Measurements from ENCODE around the gene NPFFR2. TPM values are rescaled to one million over a fixed set of nuclear protein-coding genes. Genes with fewer than 3 reads are reported as not detected.

NPFFR2 gene
- total RNA-seq (not detected), polyA plus RNA-seq (not detected)

GRCh38 chr4:72031868-72032608 lies at the start of gene NPFFR2:
TSS of gene NPFFR2 (plus strand) at chr4:72032000. CDS start at chr4:72128592, 96,592 bp downstream.
- POLR2A ChIA-PET (ENCODE audit: partially characterized antibody), result no interaction called here
- Mint-ChIP-seq H3K27ac (no peak within 1 kb of the TSS), H3K9me3 (peaks cover 0 to 1% (median 0%) of the 10 kb centered on the region in 8 donors), H3K4me3 (no peak within 1 kb of the TSS), H3K36me3 (no peaks in the 10 kb centered on the region), H3K27me3 (peaks cover 2 to 3% of the 10 kb centered on the region in 2 donors), H3K4me1 (no peaks in the 10 kb centered on the region)
- intact Hi-C loops (cut with micrococcal nuclease), result no loop called here
- no peak for DNase-seq
- peaks cover 4% of the 10 kb centered on the region for H3K27me3 ChIP-seq (ENCODE audit: insufficient read depth, low read length)
- no peak within 1 kb of the TSS for H3K27ac ChIP-seq (ENCODE audit: low read depth, low read length)
- H3K4me3 ChIP-seq (ENCODE audit: low read length in 2 of 2), result no peak within 1 kb of the TSS
- no peaks in the 10 kb centered on the region for H3K9me3 ChIP-seq (ENCODE audit: control insufficient read depth in 1 of 2, low read length in 2 of 2)
- H3K36me3 ChIP-seq (ENCODE audit: insufficient read depth, low read length), result no peaks in the 10 kb centered on the region
- no peaks in the 10 kb centered on the region for H3K4me1 ChIP-seq (ENCODE audit: insufficient read depth, low read length)
- CTCF ChIA-PET (ENCODE audit: partially characterized antibody), result no interaction called here

- no peaks in the 10 kb centered on the region for H3K36me3 ChIP-seq (ENCODE audit: insufficient read depth, low read length)
- H3K4me1 Mint-ChIP-seq, result no peaks in the 10 kb centered on the region
- H3K4me3 Mint-ChIP-seq, result no peak overlapping the region
- no peak for DNase-seq
- no peaks in the 10 kb centered on the region for H3K4me1 ChIP-seq (ENCODE audit: insufficient read depth, low read length)
- H3K9me3 Mint-ChIP-seq, result peaks cover 0 to 24% (median 15%) of the 10 kb centered on the region in 8 donors
- no peaks in the 10 kb centered on the region for H3K27me3 ChIP-seq (ENCODE audit: insufficient read depth, low read length)
- H3K27ac Mint-ChIP-seq, result no peak overlapping the region
- ChIA-PET POLR2A (ENCODE audit: partially characterized antibody) (no interaction called here), CTCF (ENCODE audit: partially characterized antibody) (no interaction called here)
- intact Hi-C loops (cut with micrococcal nuclease), result no loop called here
- no peaks in the 10 kb centered on the region for H3K27me3 Mint-ChIP-seq
- no peak overlapping the region for H3K27ac ChIP-seq (ENCODE audit: low read depth, low read length)
- H3K4me3 ChIP-seq (ENCODE audit: low read length in 2 of 2), result no peak overlapping the region
- peaks cover 0 to 2% of the 10 kb centered on the region in 2 donors for H3K36me3 Mint-ChIP-seq
- no peaks in the 10 kb centered on the region for H3K9me3 ChIP-seq (ENCODE audit: control insufficient read depth in 1 of 2, low read length in 2 of 2)
Observed at GRCh38 chr4:71992571-71993312, 39.1 kb upstream of the NPFFR2 start.

- H3K27ac Mint-ChIP-seq, result no peak overlapping the region
- peaks cover 0 to 34% (median 18%) of the 10 kb centered on the region in 8 donors for H3K9me3 Mint-ChIP-seq
- Histone ChIP-seq H3K27me3 (ENCODE audit: insufficient read depth, low read length) (no peaks in the 10 kb centered on the region), H3K4me1 (ENCODE audit: insufficient read depth, low read length) (no peaks in the 10 kb centered on the region), H3K27ac (ENCODE audit: low read depth, low read length) (no peak overlapping the region), H3K4me3 (ENCODE audit: low read length in 2 of 2) (no peak overlapping the region), H3K36me3 (ENCODE audit: insufficient read depth, low read length) (no peaks in the 10 kb centered on the region), H3K9me3 (ENCODE audit: control insufficient read depth in 1 of 2, low read length in 2 of 2) (no peaks in the 10 kb centered on the region)
- H3K27me3 Mint-ChIP-seq, result no peaks in the 10 kb centered on the region
- no peak for DNase-seq
- H3K4me1 Mint-ChIP-seq, result no peaks in the 10 kb centered on the region
- no peak overlapping the region for H3K4me3 Mint-ChIP-seq
- ChIA-PET CTCF (ENCODE audit: partially characterized antibody) (no interaction called here), POLR2A (ENCODE audit: partially characterized antibody) (no interaction called here)
- H3K36me3 Mint-ChIP-seq, result peaks cover 0 to 2% of the 10 kb centered on the region in 2 donors
- intact Hi-C loops (cut with micrococcal nuclease), result no loop called here
Observed at GRCh38 chr4:71994559-71994958, 37.2 kb upstream of the NPFFR2 start.

GRCh38 chr4:71995297-71995696 lies 36.5 kb upstream of the NPFFR2 start:
- Histone ChIP-seq H3K9me3 (ENCODE audit: control insufficient read depth in 1 of 2, low read length in 2 of 2) (no peaks in the 10 kb centered on the region), H3K27ac (ENCODE audit: low read depth, low read length) (no peak overlapping the region), H3K4me3 (ENCODE audit: low read length in 2 of 2) (no peak overlapping the region), H3K36me3 (ENCODE audit: insufficient read depth, low read length) (no peaks in the 10 kb centered on the region), H3K4me1 (ENCODE audit: insufficient read depth, low read length) (no peaks in the 10 kb centered on the region), H3K27me3 (ENCODE audit: insufficient read depth, low read length) (no peaks in the 10 kb centered on the region)
- DNase-seq, result no peak
- Mint-ChIP-seq H3K4me1 (no peaks in the 10 kb centered on the region), H3K27ac (no peak overlapping the region), H3K36me3 (peaks cover under 1 to 2% of the 10 kb centered on the region in 2 donors), H3K27me3 (no peaks in the 10 kb centered on the region), H3K9me3 (peaks cover 0 to 34% (median 18%) of the 10 kb centered on the region in 8 donors), H3K4me3 (no peak overlapping the region)
- CTCF ChIA-PET (ENCODE audit: partially characterized antibody), result no interaction called here
- intact Hi-C loops (cut with micrococcal nuclease), result no loop called here
- POLR2A ChIA-PET (ENCODE audit: partially characterized antibody), result no interaction called here

- Histone ChIP-seq H3K9me3 (ENCODE audit: control insufficient read depth in 1 of 2, low read length in 2 of 2) (no peaks in the 10 kb centered on the region), H3K4me3 (ENCODE audit: low read length in 2 of 2) (no peak overlapping the region), H3K4me1 (ENCODE audit: insufficient read depth, low read length) (no peaks in the 10 kb centered on the region), H3K36me3 (ENCODE audit: insufficient read depth, low read length) (no peaks in the 10 kb centered on the region), H3K27me3 (ENCODE audit: insufficient read depth, low read length) (no peaks in the 10 kb centered on the region), H3K27ac (ENCODE audit: low read depth, low read length) (no peak overlapping the region)
- Mint-ChIP-seq H3K36me3 (no peaks in the 10 kb centered on the region), H3K4me1 (no peaks in the 10 kb centered on the region), H3K4me3 (no peak overlapping the region), H3K9me3 (peaks cover 0 to 5% (median 2%) of the 10 kb centered on the region in 8 donors), H3K27me3 (no peaks in the 10 kb centered on the region), H3K27ac (no peak overlapping the region)
- CTCF ChIA-PET (ENCODE audit: partially characterized antibody), result no interaction called here
- intact Hi-C loops (cut with micrococcal nuclease), result no loop called here
- no peak for DNase-seq
- POLR2A ChIA-PET (ENCODE audit: partially characterized antibody), result no interaction called here
Observed at GRCh38 chr4:72006586-72006985, 25.2 kb upstream of the NPFFR2 start.

GRCh38 chr4:72011906-72012305 lies 19.9 kb upstream of the NPFFR2 start:
- POLR2A ChIA-PET (ENCODE audit: partially characterized antibody), result no interaction called here
- no peak overlapping the region for H3K27ac ChIP-seq (ENCODE audit: low read depth, low read length)
- DNase-seq, result no peak
- H3K4me3 ChIP-seq (ENCODE audit: low read length in 2 of 2), result no peak overlapping the region
- no peaks in the 10 kb centered on the region for H3K27me3 Mint-ChIP-seq
- peaks cover 0 to 4% (median 1%) of the 10 kb centered on the region in 8 donors for H3K9me3 Mint-ChIP-seq
- no peaks in the 10 kb centered on the region for H3K36me3 ChIP-seq (ENCODE audit: insufficient read depth, low read length)
- H3K4me1 Mint-ChIP-seq, result no peaks in the 10 kb centered on the region
- no peaks in the 10 kb centered on the region for H3K4me1 ChIP-seq (ENCODE audit: insufficient read depth, low read length)
- H3K36me3 Mint-ChIP-seq, result no peaks in the 10 kb centered on the region
- no peaks in the 10 kb centered on the region for H3K9me3 ChIP-seq (ENCODE audit: control insufficient read depth in 1 of 2, low read length in 2 of 2)
- intact Hi-C loops (cut with micrococcal nuclease), result no loop called here
- CTCF ChIA-PET (ENCODE audit: partially characterized antibody), result no interaction called here
- H3K27me3 ChIP-seq (ENCODE audit: insufficient read depth, low read length), result no peaks in the 10 kb centered on the region
- H3K4me3 Mint-ChIP-seq, result no peak overlapping the region
- H3K27ac Mint-ChIP-seq, result no peak overlapping the region

GRCh38 chr4:72016011-72016410 lies 15.8 kb upstream of the NPFFR2 start:
- H3K4me3 Mint-ChIP-seq, result no peak overlapping the region
- H3K27ac ChIP-seq (ENCODE audit: low read depth, low read length), result no peak overlapping the region
- H3K36me3 Mint-ChIP-seq, result no peaks in the 10 kb centered on the region
- no peaks in the 10 kb centered on the region for H3K27me3 ChIP-seq (ENCODE audit: insufficient read depth, low read length)
- no peak overlapping the region for H3K4me3 ChIP-seq (ENCODE audit: low read length in 2 of 2)
- intact Hi-C loops (cut with micrococcal nuclease), result no loop called here
- ChIA-PET POLR2A (ENCODE audit: partially characterized antibody) (no interaction called here), CTCF (ENCODE audit: partially characterized antibody) (no interaction called here)
- DNase-seq, result no peak
- H3K9me3 ChIP-seq (ENCODE audit: control insufficient read depth in 1 of 2, low read length in 2 of 2), result no peaks in the 10 kb centered on the region
- H3K27me3 Mint-ChIP-seq, result no peaks in the 10 kb centered on the region
- no peak overlapping the region for H3K27ac Mint-ChIP-seq
- no peaks in the 10 kb centered on the region for H3K4me1 Mint-ChIP-seq
- H3K9me3 Mint-ChIP-seq, result peaks cover 0 to 4% (median 0%) of the 10 kb centered on the region in 8 donors
- no peaks in the 10 kb centered on the region for H3K36me3 ChIP-seq (ENCODE audit: insufficient read depth, low read length)
- no peaks in the 10 kb centered on the region for H3K4me1 ChIP-seq (ENCODE audit: insufficient read depth, low read length)

Measured in CD4-positive, alpha-beta memory T cell (primary cell).